Islet of Langerhans (tissue), 1 donor: Measurements from ENCODE around the gene TMEM190.
"Not testable (repeated sequence)": the region's sequence is repeated elsewhere in the genome, so short reads cannot be mapped to it uniquely, and the experiment has no call there.

ENCODE experiments used
- FAIRE-seq: peaks from one replicate; lab custom pipeline; 2011; peaks lifted over from hg19 to GRCh38; lab: Jason Lieb, UNC

TMEM190 gene

DNA sequence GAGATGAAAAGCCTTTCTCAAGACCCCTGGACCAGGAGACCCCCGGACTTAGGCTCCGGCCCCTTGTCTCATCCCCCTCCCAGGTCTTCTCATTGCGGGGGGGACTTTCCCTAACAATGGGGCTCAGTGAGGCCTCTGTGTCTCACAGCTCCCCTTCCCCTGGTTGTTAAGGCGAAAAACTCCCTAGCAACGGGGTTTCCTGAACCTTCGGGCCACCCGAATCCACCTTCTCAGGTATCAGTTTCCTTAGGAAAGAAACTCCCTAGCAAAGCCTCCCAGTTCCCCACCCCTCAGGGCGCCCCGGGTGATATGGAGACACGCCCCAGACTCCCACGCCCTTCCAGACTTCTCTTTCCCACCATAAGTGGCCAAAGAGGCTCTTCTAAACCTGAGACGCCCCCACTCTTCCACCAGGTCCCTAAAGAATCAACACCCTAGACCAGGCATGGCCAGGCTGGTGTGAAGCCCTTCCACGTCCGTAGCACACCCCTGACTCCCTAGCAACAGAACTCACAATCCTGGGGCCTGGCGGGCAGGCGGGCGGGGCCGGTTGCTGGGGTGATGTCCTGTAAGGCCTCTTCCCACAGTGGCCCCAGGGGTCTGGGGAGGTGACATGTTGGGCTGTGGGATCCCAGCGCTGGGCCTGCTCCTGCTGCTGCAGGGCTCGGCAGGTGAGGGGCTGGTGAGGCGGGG lies at the start of gene TMEM190:
Gene TMEM190 (plus strand): TSS at position 586 of the 693 bp plus-strand sequence. CDS start 28 bp downstream, at position 614.
- FAIRE-seq: no peak

DNA sequence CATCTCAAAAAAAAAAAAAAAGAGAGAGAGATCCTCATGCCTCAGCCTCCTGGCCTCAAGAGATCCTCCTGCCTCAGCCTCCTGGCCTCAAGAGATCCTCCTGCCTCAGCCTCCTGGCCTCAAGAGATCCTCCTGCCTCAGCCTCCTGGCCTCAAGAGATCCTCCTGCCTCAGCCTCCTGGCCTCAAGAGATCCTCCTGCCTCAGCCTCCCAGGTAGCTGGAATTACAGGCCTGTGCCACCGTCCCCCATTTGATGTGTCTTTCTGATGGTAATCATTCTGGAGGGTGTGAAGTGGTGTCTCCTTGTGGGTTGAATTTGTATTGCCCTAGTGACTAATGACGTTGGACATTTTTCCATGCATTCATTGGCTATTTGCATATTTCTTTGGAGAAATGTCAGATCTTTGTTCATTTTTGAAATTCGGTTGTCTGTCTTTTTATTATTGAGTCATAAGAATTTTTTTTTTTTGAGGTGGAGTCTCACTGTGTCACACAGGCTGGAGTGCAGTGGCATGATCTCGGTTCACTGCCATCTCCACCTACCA lies 47.8 kb upstream of the TMEM190 start:
- FAIRE-seq: not testable (repeated sequence)

DNA sequence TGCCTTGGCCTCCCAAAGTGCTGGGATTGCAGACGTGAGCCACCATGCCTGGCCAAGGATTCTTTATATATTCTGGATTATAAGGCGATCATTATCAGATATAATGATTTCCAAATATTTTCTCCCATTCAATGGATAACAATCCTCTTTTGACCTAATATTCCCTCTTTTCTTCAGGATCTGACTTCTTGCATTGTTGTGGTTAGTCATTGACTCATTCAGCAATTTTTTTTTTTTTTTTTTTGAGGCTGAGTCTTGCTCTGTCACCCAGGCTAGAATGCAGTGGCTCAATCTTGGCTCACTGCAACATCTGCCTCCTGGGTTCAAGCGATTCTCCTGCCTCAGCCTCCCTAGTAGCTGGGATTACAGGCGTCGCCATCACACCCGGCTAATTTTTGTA lies 46.8 kb upstream of the TMEM190 start:
- FAIRE-seq: not testable (repeated sequence)

DNA sequence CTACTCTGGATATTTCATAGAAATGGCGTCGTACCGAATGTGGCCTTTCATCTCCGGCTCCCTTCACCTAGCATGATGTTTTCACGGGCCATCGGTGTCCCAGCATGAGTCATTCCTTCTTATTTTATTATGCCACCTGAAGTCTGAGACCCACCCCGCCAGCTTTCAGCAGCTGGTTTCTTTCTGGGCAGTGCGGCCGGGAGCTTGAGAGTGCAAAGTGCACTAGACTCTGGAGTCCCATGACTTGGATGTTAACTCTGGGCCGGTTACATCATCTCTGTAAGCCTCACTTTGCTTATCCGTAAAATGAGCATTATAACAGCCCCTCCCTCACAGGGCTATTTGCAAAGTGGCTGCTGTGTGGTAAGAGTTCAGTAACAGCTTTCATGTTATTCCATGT lies 42.8 kb upstream of the TMEM190 start:
- FAIRE-seq: no peak

- FAIRE-seq: no peak
Measured at GRCh38 chr19:55336101-55336500, 40.5 kb upstream of the TMEM190 start.

- FAIRE-seq: peak; percentile 98
Measured at GRCh38 chr19:55339105-55339888, 37.3 kb upstream of the TMEM190 start, which contains the start of gene KMT5C. KMT5C (plus strand) TSS chr19:55339876; CDS start chr19:55341937, 2,061 bp downstream.

DNA sequence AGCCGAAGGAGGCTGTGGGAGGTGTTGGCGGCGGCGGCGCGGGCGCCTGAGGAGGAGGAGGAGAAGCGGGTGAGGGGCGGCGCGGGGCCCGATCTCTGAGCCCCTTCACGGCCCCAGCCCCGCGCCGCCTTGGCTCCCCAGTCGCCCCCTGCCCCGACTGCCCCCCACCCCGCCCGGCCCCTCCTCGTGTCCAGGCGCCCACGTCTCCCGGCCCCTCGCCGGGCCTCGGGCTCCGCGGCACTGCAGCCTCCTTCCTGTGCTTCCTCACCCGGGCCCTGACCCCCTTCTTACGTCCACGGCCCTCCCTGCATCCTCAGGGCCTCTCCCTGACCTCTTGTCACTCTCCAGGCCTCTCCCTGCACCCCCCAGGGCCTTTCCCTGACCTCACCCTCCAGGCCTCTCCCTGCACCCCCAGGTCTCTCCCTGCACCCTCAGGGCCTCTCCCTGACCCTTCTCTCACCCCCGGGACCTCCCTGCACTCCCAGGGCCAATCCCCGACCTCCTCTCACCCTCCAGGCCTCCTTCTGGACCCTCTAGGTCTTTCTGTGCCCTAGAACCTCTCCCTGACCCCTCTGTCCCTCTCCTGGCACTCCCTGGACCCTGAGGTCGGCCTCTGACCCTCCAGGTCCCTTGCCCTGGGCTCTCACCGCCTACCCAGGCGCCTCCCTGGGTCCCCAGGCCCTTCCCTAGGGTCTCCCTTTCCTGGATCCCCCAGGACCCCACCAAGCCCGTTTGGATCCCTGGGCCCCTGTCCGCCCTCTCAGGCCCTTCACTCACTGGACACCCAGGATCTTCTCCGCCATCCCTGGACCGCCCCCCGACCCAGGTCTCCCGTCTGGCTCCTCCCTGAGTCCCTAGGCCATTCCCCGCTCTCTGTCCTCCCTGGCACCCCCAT lies 36.5 kb upstream of the TMEM190 start:
- no peak for FAIRE-seq

GRCh38 chr19:55340784-55341147 lies 35.9 kb upstream of the TMEM190 start:
- no peak for FAIRE-seq

- FAIRE-seq: no peak
Measured at GRCh38 chr19:55341171-55341588, 35.4 kb upstream of the TMEM190 start.

DNA sequence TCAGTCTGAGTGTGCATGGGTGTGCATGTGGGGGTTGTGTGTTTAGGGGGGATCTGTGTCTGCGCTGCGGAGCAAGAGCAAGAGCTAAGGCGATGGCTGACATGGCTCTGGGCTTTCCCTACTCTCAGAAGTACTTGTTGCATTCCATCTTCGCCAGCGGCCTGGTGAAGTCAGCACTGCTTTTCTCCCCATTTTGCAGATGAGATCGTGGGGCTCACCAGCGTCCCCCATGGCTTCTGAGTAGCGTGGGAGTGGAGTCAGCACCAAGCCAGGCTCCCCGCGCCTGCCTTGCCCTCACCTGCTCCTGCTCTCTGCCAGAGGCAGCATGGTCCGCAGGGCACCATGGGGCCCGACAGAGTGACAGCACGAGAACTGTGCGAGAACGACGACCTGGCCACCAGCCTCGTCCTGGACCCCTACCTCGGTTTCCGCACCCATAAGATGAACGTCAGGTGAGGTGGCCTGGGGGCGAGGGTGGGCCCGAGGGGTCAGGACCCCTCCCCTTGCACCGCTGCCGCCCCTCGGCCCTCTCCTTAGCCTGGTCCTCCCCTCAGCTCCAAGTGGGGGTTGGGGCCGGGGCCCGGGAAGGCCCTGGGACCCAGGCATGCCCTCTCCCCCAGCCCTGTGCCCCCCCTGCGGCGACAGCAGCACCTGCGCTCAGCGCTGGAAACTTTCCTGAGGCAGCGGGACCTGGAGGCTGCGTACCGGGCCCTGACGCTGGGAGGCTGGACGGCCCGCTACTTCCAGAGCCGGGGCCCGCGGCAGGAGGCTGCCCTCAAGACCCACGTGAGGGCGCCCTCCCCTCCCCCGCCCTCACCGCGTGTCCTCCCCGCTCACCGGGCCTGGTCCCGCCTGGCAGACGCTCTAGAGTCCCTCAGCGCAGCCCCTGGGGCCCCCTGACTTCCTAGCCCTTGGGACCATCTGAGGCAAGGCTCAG lies 34.8 kb upstream of the TMEM190 start:
- FAIRE-seq: no peak

- no peak for FAIRE-seq
Measured at GRCh38 chr19:55344444-55344843, 32.2 kb upstream of the TMEM190 start.

GRCh38 chr19:55345101-55345817 lies 31.4 kb upstream of the TMEM190 start:
- no peak for FAIRE-seq

DNA sequence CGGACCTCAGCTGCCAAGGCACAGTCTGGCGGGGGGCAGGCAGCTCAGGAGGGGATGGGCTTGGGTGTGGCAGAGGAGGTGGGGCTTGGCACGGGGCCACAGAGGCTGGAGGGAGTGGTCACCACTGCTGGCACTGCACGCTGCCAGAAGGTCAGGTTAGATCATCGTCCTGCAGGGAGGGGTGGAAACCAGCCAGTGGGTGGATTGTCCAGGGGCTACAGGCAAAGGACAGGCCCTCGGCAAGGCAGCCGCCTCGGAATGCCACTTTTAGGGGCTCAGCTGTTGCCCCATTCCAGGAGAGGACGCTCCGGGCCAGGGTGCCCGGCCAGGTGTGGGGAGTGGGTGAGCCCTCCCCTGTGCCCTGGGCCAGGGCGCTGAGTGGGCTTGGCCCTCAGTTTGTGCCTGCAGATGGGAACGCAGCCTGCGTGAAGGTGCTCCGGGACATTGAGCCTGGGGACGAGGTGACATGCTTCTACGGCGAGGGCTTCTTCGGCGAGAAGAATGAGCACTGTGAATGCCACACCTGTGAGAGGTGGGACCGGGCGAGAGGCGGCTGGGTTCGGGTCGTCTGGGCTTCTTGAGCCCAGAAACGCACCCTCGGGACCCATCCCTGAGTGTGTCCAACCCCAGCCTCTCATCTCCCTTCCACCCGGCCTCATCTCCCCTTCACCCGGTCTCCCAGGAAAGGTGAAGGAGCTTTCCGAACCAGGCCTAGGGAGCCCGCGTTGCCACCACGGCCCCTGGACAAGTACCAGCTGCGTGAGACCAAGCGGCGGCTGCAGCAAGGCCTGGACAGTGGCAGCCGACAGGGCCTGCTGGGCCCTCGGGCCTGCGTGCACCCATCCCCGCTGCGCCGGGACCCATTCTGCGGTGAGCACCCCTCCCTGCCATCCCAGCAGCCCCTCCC lies 30.6 kb upstream of the TMEM190 start:
- no peak for FAIRE-seq

- FAIRE-seq: no peak
Measured at GRCh38 chr19:55346725-55347441, 29.7 kb upstream of the TMEM190 start.

DNA sequence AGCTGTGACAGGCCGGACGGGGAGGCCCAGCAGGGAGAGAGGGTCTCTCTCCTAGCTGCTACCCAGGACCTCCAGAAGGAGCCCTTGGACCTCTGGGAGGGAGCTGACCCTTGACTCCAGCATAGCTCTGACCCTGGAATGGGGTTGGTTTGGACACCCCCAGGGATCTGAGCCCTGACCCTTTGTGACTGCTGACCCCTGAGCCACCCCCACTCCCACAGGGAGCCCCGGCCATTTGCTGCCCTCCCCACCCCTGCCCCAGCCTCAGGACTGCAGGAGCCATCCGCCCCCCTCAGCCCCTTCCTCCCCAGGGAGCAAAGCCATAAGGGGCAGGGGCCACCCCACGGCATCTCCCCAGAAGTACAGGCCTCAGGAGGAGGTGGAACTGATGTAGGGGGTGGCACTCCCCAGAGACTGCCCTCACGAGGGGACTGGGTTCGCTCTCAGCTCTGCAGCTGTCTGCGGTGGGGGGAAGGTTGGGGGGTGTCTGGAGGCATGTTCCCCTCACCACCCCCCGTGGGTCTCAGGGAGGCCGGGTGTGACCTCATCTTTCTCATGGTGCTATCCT lies 29.1 kb upstream of the TMEM190 start:
- FAIRE-seq: no peak

- FAIRE-seq: no peak
Measured at GRCh38 chr19:55348317-55349034, 28.1 kb upstream of the TMEM190 start.

- no peak for FAIRE-seq
Measured at GRCh38 chr19:55350620-55351315, 25.9 kb upstream of the TMEM190 start.
